CD4-positive, alpha-beta T cell treated with Interleukin-12 subunit alpha and Interleukin-12 subunit beta, for 1 hour (primary cell): ENCODE data around the gene OR8A1.
A peak's percentile ranks its signal among the peaks of the same experiment; 100 is the strongest.

Experiments
- DNase-seq: peaks from one replicate; pipeline ENCODE4 v3.0.0-alpha.2; 2020

OR8A1 gene

GRCh38 chr11:124569697-124570096, at the start of gene OR8A1:
OR8A1 (plus strand) TSS chr11:124569997; CDS start chr11:124570120, 123 bp downstream.
- DNase-seq: no peak

DNA sequence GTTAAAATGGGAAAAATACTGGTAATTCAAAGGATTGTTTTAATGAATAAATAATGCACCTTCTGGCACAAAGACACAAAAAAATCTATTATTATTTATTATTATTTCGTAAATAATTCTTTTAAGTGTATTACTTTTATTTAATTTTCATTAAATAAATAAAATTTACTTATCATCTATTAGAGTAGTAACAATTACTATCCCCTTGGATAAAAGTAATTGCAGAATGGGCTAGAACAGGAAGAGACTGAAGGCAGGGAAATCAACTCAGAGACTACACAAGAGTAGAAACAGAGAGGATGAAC, 49.3 kb upstream of the OR8A1 start:
- no peak for DNase-seq

DNA sequence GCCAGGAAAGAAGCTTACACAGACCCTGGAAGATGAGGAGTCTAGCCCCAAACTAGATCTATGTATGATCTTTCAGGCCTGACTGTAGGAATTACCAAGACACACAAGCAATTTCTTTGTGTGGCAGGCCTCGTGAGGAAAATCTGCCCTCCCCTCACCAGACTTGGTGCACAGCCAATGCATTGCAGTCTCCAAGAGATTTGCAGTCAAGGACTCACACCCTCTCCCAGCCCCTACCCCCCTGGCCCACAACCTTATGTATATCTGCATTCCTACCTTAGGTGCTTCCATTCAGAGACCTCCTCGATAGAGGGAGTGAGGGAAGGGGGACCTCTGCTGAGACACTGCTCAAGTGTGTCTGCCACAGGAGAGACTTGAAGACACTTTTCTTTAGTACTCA, 36.2 kb upstream of the OR8A1 start:
- no peak for DNase-seq

DNA sequence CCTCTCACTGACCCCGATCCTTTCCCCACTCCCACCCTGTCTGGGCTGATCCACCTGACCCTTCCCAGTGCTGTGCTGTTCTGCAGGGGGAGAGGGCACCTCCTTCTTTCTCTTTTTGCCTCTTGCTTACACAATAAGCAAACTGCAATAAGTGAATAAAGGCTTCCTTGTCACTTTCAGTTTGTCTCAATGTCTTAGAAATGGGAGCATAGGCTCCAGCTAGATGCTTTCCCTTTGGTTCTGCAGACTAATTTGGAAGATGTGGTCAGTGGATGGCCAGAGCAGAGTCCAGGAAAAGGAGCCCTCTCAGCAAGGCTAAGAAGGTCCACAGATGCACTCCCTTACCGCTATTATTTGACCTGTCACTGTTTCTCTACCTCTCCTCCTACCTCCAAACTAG, 35.7 kb upstream of the OR8A1 start:
- no peak for DNase-seq

DNA sequence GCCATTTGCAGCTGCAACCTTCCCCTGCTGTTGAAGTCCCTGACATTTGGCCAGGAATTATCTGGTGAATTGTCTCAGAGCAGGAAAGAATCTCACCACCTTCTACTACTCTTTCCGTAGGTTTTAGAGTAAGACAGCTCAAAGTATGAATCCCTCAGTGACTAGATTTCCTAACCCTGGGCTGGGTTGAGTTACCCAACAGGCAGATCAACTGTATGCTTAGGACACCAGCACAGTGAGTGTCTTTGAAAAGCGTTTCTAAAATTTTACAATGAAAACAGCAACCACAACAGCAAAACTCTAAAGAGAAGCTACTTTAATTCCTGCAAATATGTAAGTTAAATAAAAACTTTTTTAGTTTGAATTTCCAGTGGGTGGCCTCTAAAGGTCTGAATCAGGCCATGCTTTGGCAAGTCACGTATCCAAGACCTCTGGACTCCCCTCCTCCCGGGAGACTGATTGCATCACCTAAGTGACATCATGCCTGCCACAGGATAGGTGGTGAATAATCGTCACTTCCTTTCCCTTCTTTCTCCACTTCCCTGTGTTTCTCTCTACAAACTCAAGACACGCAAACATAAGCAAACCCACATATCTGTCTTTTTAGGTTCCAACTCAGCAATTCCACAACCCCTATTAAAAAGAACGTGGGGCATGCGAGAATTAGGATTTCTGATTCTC, 34.1 kb upstream of the OR8A1 start:
- no peak for DNase-seq

- DNase-seq: no peak
Observed at GRCh38 chr11:124536520-124536919, 33.3 kb upstream of the OR8A1 start.

DNA sequence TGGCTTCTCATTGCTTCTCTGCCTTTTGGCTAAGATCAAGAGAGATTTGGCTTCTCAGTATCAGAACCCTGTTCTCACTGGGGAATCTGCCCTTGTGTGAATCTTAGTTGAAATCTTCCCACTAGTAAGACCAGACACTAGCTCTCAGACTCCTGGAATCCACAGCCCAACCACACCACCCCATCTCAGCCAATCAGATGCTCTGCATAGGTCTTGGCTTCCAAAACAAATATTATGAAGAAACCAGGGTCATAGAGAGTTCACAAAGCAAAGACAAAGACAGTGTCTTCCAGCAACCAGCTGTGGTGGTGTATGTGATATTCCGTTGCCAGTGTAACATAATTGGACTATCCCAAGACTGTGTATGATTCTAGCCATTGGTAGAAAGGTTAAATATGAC, 31.8 kb upstream of the OR8A1 start:
- no peak for DNase-seq

DNA sequence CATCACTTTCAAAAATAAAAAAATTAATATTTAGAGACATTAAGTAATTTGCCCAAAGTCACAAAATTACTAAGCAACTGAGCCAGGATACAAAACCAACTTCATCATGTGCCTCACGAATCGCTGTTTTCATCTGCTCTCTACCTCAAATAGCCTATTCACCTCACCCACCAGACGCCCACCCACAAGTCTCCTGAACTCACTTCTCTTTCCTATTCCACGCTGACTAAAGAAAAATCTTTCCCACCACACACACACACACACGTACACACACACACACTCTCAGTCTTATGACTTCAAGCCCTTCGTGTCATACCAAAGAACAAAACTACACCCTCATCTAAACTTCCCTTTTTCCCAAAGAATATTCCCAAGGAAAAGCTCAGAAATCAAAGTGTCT, 28.6 kb upstream of the OR8A1 start:
- no peak for DNase-seq

DNA sequence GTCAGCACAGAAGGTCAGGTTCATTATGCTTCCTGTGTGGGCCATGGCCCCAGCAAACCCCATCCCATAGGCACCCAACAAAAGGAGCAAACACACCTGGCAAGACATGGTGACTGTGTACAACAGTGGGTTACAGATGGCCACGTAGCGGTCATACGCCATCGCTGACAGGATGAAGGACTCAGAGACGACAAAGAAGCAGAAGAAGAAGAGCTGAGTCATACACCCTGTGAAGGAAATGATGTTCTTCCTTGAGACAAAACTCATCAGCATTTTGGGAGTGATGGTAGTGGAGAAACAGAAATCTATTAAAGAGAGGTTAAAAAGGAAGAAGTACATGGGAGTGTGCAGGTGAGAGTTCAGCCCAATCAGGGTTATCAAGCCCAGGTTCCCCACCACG, 26.7 kb upstream of the OR8A1 start:
- DNase-seq: no peak

DNA sequence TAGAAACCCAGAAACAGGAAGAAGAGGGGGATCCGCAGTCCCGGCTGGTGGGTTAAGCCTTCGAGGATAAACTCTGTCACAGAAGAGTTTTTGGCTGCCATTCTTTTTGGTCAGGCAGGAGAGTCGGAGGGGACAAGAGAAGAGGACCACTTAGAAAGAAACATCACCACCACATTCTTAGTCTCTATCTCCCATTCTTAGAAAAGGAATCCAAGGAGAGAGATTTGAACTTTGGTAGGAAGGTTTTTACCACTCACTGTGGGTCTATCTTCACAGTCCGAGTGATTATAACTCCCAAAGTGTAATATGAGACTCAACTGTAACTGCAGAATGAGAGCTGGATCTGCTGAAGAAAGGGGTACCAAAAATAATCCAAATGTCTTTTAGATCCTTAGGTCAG, 26.2 kb upstream of the OR8A1 start, which contains the start of gene OR8B12:
TSS of gene OR8B12 (minus strand) at position 101 of the 400 bp plus-strand sequence. CDS start at position 101, 0 bp downstream.
- no peak for DNase-seq

DNA sequence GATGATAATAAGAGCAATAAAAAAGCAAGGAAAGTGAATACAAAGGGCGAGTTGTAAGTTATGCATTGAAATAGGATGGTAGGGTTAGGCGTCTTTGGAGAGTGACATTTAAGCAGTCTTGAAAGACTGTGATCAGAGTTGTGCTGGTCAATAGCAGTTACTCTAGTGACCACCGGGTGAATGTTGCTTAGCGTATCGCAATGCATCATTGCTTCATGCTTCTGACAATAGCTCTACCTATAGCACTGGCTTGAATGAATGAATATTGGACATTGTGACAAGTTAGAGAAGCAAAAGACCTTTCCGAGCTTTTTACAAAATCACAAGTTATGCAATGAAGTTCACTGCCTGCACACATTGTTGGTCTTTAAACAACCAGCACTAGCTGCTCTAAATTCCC, 18.6 kb upstream of the OR8A1 start:
- no peak for DNase-seq

DNA sequence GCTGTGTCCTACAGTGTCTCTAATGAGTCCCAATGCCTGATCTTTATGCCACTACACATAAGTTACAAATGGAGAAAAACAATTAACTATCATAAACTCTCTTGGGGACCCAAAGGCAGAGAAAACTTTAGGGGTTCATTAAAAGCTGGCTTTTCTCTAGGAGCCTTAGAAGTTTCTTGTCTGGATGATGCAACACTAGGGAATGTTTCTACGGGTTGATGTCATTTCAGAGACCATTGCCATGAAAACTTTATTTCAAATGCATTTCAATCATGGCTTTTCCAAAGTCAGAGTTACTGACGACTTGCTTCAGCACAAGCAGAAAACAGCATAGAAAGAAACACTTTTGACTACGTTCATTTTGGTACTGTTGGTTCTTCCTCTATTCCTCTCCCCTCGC, 17.8 kb upstream of the OR8A1 start:
- DNase-seq: no peak

- no peak for DNase-seq
Observed at GRCh38 chr11:124556828-124557227, 13.0 kb upstream of the OR8A1 start.

DNA sequence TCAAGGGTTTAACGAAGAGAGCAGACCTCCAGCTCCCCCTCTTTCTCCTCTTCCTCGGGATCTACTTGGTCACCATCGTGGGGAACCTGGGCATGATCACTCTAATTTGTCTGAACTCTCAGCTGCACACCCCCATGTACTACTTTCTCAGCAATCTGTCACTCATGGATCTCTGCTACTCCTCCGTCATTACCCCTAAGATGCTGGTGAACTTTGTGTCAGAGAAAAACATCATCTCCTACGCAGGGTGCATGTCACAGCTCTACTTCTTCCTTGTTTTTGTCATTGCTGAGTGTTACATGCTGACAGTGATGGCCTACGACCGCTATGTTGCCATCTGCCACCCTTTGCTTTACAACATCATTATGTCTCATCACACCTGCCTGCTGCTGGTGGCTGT, 363 bp downstream of the OR8A1 start:
- no peak for DNase-seq

DNA sequence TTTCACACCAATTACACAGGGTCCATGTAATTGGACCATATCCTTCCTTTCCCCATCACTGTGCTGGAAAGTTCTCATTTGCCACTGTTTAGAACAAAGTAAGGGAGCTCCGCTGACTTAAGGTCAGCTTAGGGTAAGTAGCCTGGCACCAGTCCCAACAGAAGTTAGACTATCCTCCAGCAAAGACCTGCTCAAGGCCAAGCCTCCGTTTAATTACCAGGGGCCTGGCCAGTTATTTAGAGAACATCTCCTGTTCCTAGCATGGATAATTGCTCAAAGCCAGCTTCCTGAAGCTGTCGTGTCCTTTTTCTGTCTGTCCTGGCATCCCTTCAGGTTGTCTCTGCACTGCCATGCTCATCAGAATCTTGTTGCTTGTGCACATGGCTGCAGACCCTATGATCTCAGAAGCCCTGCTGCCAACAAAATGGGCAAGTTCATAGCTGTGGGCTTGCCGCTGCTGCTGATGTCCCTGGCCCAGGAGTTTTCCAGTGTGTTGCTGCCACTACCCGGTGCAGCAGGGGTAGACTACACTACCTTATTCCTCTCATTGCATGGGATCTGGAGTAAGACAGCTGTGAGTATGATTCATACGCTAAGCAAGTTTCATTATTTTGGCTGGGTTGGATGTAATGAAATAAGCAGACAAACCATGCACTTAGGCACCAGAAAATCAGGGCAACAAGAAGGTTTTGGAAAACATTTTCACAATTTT, 8.1 kb downstream of the OR8A1 start:
- DNase-seq: no peak

- DNase-seq: no peak
Observed at GRCh38 chr11:124578761-124579160, 9.0 kb downstream of the OR8A1 start.

DNA sequence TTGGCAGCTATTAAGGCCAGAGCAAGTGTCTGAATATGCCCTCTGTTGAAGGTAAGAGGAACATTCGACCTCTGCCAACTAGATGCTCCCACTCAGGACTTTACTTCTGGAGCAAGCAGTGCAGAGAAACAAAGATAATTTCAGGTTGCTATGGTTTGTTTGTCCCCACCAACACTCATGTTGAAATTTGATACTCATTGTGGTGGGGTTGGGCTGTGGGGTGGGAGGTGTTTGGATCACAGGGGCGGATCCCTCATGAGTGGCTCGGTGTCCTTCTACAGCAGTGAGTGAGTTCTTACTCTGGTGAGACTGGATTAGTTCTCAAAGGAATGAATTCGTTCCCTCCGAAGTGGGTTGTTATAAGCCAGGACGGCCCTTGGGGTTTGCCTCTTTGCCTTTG, 12.0 kb downstream of the OR8A1 start:
- no peak for DNase-seq

DNA sequence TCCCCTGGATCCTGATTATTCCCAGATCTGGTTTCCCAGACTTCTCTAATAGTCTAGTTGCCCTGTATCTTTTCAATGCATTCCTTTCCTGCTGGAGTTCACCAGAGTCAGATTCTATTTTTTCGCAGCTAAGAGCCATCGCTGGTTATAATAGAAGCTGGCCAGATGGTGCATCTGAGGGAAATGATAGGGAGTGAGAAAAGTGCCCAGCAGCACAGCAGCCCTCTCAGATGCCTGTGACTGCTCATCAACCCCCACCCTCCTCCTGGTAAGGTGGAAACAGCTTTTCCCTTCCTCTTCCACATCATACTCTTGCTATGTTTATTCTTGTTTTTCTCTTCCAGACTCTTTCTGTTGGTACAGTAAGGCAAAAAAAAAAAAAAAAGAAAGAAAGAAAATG, 12.8 kb downstream of the OR8A1 start:
- DNase-seq: no peak

DNA sequence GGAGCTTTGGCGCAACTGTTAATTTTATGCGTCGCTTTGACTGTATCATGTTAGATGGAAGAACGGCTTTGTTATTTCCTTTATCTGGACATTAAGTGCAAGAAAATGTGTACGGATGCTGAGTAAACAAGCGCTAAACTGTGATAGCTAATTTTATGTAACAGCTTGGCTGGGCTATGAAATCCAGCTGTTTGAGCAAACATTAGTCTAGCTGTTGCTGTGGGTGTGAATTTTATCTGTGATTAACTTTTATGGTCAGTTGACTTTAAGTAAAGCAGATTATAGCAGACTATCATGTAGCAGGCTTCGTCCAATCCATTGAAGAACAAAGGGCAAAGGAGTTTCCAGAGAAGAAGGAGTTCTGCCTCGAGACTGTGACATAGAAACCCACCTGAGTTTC, 14.0 kb downstream of the OR8A1 start:
- no peak for DNase-seq

GRCh38 chr11:124584681-124585372, 15.0 kb downstream of the OR8A1 start:
- no peak for DNase-seq

DNA sequence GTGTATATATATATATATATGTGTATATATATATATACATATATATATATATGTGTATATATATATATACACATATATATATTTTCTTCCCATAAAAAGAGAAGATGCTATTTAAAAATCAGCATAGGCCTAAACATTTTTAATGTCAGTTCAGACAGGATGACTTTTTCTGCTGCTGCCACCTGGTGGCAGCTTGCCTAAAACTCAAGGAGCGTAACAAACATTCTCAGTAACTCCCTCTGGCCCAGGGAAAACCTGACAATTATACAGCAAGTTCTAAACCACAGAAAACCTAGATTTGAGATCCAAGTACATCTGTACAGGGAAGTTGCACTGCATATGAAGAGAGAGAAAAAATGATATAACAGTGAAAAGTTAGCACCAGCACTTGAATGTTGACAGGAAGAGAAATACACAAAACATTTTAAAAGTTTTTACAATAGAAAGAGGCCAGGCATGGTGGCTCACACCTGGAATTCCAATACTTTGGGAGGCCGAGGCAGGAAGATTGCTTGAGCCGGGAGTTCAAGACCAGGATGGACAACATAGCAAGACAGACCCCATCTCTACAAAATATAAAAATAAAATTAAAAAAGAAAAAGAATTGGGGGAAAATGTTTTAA, 16.6 kb downstream of the OR8A1 start:
- peak; percentile 34 for DNase-seq

DNA sequence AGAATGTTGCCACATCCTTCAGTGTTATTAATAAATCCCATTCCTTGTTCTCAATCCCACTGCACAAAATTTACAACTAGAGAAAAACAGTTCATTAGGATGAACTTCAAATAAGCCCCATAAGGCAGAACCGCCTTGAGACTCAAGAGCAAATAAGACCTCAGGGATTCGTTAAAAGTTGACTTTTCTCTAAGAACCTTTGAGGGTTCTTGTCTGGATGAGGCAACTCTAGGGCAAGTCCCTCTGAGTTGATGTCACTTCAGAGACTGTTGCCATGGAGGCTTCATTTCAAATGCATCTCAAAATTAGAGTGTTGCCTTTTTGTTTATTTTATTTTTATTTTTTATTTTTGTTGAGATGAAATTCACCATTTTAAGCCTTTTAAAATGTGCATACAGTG, 21.6 kb downstream of the OR8A1 start:
- no peak for DNase-seq

GRCh38 chr11:124592627-124593026, 22.8 kb downstream of the OR8A1 start:
- DNase-seq: no peak

DNA sequence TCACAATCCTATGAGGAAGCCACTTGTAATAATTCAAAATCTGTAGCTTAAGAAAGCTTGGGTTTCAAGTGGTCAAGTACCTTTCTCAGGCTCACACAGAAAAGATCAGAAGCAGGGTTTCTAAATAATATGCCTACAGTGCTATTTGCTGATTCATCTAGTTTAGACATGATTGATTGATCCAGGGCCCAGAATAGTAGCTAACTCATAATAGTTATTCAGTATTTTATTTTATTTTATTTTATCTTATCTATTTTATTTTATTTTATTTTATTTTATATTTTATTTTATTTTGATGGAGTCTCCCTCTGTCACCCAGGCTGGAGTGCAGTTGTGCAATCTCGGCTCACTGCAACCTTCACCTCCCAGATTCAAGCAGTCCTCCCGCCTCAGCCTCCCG, 25.5 kb downstream of the OR8A1 start:
- no peak for DNase-seq
